ENCODE measurements around the gene SAP30. TPM values are rescaled to one million over a fixed set of nuclear protein-coding genes. Genes with fewer than 3 reads are reported as not detected.

The SAP30 gene
- total RNA-seq, 1 donor from 2014 or later: 37.4 TPM

DNA sequence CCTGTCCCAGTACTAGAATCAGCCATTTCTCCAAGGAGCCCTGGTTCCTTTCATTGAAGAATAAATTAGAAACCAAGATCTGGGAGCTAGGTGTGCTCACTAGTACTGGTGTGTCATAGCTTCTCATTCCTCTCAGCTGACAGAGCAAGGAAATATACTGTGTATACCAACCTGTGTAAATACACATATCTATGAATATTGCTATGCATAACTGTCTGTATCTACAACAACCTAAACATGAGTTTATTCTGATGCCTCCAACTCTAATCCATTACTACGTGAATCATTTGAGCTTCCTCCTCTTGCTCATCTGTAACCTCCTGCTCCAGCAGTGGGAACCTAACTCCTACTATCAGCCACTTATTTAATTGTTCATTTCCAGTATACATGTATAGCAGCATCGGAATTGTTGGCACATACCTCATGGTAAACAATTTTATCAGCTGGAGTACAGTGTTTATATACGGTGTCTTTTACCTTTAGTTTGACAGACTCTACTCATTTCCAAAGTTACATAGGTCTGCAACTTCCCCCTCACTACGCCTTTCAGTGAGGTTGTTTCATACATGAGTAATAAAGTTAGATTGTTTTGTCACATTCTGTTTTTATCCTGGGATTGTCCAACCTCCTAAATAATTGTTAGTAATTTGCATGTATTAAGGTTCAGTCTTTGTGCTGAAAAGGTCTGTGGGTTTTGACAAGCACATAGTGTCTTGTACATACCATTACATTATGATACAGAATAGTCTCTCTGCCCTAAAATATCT lies 35.3 kb downstream of the SAP30 start:
- intact Hi-C loops (cut with micrococcal nuclease): no loop called here
- Mint-ChIP-seq H3K27me3 (ENCODE audit: low read depth) (no peaks in the 10 kb centered on the region), H3K36me3 (ENCODE audit: low read depth) (no peaks in the 10 kb centered on the region), H3K27ac (no peak overlapping the region), H3K4me3 (ENCODE audit: low read depth) (no peak overlapping the region), H3K9me3 (no peaks in the 10 kb centered on the region), H3K4me1 (ENCODE audit: low read depth) (peaks cover 11% of the 10 kb centered on the region)
- DNase-seq (ENCODE audit: low spot score): no peak

DNA sequence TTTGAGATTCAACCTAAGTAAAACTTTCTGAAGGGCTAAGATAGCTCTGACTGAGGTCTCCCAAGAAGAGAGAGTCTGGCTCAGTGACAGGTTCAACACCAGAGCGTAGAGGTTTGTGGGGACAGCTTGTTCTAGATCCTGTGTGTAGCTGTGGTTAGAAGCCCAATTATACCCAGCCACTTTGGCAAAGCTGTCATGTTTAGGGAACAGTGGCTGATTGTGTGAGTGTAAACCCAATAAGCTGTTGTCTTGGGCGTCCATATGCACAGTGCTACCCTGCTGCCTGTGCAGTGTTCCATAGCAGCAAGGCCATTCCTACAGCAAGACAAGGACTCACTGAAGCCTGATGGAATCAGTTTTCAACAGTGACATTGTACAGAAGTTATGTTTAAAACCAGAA lies 39.3 kb downstream of the SAP30 start:
- DNase-seq (ENCODE audit: low spot score): no peak
- H3K9me3 Mint-ChIP-seq: no peaks in the 10 kb centered on the region
- intact Hi-C loops (cut with micrococcal nuclease): no loop called here
- H3K4me3 Mint-ChIP-seq (ENCODE audit: low read depth): no peak overlapping the region
- H3K4me1 Mint-ChIP-seq (ENCODE audit: low read depth): peaks cover 11% of the 10 kb centered on the region
- H3K27ac Mint-ChIP-seq: no peak overlapping the region
- no peaks in the 10 kb centered on the region for H3K27me3 Mint-ChIP-seq (ENCODE audit: low read depth)
- no peaks in the 10 kb centered on the region for H3K36me3 Mint-ChIP-seq (ENCODE audit: low read depth)

- H3K9me3 Mint-ChIP-seq: no peaks in the 10 kb centered on the region
- H3K27ac Mint-ChIP-seq: no peak overlapping the region
- peaks cover 4% of the 10 kb centered on the region for H3K4me1 Mint-ChIP-seq (ENCODE audit: low read depth)
- intact Hi-C loops (cut with micrococcal nuclease): no loop called here
- no peaks in the 10 kb centered on the region for H3K36me3 Mint-ChIP-seq (ENCODE audit: low read depth)
- no peak for DNase-seq (ENCODE audit: low spot score)
- H3K27me3 Mint-ChIP-seq (ENCODE audit: low read depth): no peaks in the 10 kb centered on the region
- no peak overlapping the region for H3K4me3 Mint-ChIP-seq (ENCODE audit: low read depth)
Measured at GRCh38 chr4:173411106-173411693, 40.4 kb downstream of the SAP30 start.

- intact Hi-C loops (cut with micrococcal nuclease): no loop called here
- Mint-ChIP-seq H3K27me3 (ENCODE audit: low read depth) (no peaks in the 10 kb centered on the region), H3K36me3 (ENCODE audit: low read depth) (no peaks in the 10 kb centered on the region), H3K4me1 (ENCODE audit: low read depth) (no peaks in the 10 kb centered on the region), H3K27ac (no peak overlapping the region), H3K9me3 (no peaks in the 10 kb centered on the region), H3K4me3 (ENCODE audit: low read depth) (no peak overlapping the region)
- DNase-seq (ENCODE audit: low spot score): no peak
Measured at GRCh38 chr4:173413036-173413435, 42.3 kb downstream of the SAP30 start.

DNA sequence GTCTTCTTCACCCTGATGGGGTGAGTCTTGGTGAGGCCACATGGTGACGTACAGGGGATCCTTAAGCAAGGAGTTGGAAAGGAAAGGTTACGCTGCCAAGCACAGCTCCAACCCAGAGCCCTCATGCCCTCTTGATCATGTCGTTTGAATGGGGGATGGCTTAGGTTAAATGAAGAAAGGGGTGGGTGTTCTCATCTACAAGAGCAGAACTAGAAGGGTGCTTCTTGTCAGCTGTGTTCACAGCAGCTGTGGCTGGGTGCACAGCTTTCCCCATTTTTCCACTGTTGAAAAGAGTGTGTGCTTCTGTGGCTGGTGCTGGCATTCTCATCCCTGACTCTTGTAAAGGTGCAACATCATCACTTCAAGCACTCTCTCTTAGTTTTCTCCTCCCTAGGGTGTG lies 43.7 kb downstream of the SAP30 start:
- Mint-ChIP-seq H3K9me3 (no peaks in the 10 kb centered on the region), H3K4me1 (ENCODE audit: low read depth) (no peaks in the 10 kb centered on the region), H3K27ac (no peak overlapping the region), H3K36me3 (ENCODE audit: low read depth) (no peaks in the 10 kb centered on the region), H3K4me3 (ENCODE audit: low read depth) (no peak overlapping the region), H3K27me3 (ENCODE audit: low read depth) (peaks cover 2% of the 10 kb centered on the region)
- DNase-seq (ENCODE audit: low spot score): no peak
- intact Hi-C loops (cut with micrococcal nuclease): no loop called here

GRCh38 chr4:173415092-173415491 lies 44.3 kb downstream of the SAP30 start:
- Mint-ChIP-seq H3K27me3 (ENCODE audit: low read depth) (peaks cover 2% of the 10 kb centered on the region), H3K4me3 (ENCODE audit: low read depth) (no peak overlapping the region), H3K4me1 (ENCODE audit: low read depth) (no peaks in the 10 kb centered on the region), H3K9me3 (no peaks in the 10 kb centered on the region), H3K36me3 (ENCODE audit: low read depth) (no peaks in the 10 kb centered on the region), H3K27ac (no peak overlapping the region)
- no peak for DNase-seq (ENCODE audit: low spot score)
- intact Hi-C loops (cut with micrococcal nuclease): loop anchor here (5.0 kb wide), 1 partner anchor 388 kb away; no protein-coding TSS in a partner anchor

- intact Hi-C loops (cut with micrococcal nuclease): loop anchor here (2.0 to 5.0 kb wide), 3 partner anchors 43 to 401 kb away; no protein-coding TSS in a partner anchor
- H3K4me3 Mint-ChIP-seq (ENCODE audit: low read depth): no peak overlapping the region
- H3K27ac Mint-ChIP-seq: no peak overlapping the region
- peaks cover 4% of the 10 kb centered on the region for H3K4me1 Mint-ChIP-seq (ENCODE audit: low read depth)
- DNase-seq (ENCODE audit: low spot score): no peak
- no peaks in the 10 kb centered on the region for H3K36me3 Mint-ChIP-seq (ENCODE audit: low read depth)
- H3K27me3 Mint-ChIP-seq (ENCODE audit: low read depth): peaks cover 2% of the 10 kb centered on the region
- no peaks in the 10 kb centered on the region for H3K9me3 Mint-ChIP-seq
Measured at GRCh38 chr4:173415885-173416653, 45.3 kb downstream of the SAP30 start.

DNA sequence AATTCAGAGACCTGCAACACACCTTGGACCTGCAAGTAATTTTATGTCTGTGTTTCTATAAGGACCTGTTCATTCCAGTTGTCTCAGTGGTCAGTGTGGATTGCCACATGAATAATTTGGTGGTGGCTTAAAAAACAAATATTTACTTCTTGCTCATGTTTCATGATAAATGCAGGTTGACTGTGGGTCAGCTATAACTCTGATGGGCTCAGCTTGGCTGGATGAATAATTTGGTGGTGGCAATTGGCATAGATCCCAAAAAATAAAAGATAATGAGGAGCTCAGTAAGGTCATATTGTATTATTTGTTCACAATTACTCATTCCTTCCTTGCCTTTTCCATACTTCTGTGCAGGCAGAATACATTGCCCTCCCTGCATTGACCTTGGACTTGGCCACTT lies 47.1 kb downstream of the SAP30 start:
- no peak for DNase-seq (ENCODE audit: low spot score)
- Mint-ChIP-seq H3K36me3 (ENCODE audit: low read depth) (no peaks in the 10 kb centered on the region), H3K4me3 (ENCODE audit: low read depth) (no peak overlapping the region), H3K9me3 (no peaks in the 10 kb centered on the region), H3K27me3 (ENCODE audit: low read depth) (peaks cover 2% of the 10 kb centered on the region), H3K27ac (no peak overlapping the region), H3K4me1 (ENCODE audit: low read depth) (peaks cover 4% of the 10 kb centered on the region)
- intact Hi-C loops (cut with micrococcal nuclease): loop anchor here (1.0 to 5.0 kb wide), 5 partner anchors 45 to 403 kb away; no protein-coding TSS in a partner anchor

- Mint-ChIP-seq H3K9me3 (no peaks in the 10 kb centered on the region), H3K27me3 (ENCODE audit: low read depth) (peaks cover 2% of the 10 kb centered on the region), H3K36me3 (ENCODE audit: low read depth) (no peaks in the 10 kb centered on the region), H3K27ac (no peak overlapping the region), H3K4me3 (ENCODE audit: low read depth) (no peak overlapping the region), H3K4me1 (ENCODE audit: low read depth) (peaks cover 4% of the 10 kb centered on the region)
- intact Hi-C loops (cut with micrococcal nuclease): loop anchor here (5.0 kb wide), 1 partner anchor 391 kb away; no protein-coding TSS in a partner anchor
- no peak for DNase-seq (ENCODE audit: low spot score)
Measured at GRCh38 chr4:173418639-173419038, 47.9 kb downstream of the SAP30 start.

DNA sequence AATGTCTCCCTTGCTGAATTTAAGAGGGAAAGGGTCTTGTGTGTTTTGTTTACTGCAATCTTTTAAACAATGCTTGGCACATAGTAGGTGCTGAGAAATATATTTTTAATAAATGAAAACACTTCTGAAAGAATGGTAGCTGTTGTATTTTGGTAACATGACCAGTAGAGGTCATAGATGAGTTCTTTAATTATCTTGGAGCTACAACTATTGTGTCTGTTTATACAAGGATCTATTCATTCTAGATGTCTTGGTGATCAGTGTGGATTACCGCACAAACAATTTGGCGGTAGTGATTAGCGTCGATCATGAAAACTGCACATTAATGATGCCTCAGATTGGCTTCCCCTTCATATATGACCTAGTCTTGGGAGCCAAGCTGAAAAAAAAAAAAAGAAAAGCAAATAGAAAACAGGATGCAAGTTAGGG lies 49.6 kb downstream of the SAP30 start:
- peaks cover 2% of the 10 kb centered on the region for H3K27me3 Mint-ChIP-seq (ENCODE audit: low read depth)
- intact Hi-C loops (cut with micrococcal nuclease): loop anchor here (1.0 kb wide), 1 partner anchor 74 kb away; no protein-coding TSS in a partner anchor
- H3K36me3 Mint-ChIP-seq (ENCODE audit: low read depth): no peaks in the 10 kb centered on the region
- H3K27ac Mint-ChIP-seq: no peak overlapping the region
- H3K4me3 Mint-ChIP-seq (ENCODE audit: low read depth): no peak overlapping the region
- DNase-seq (ENCODE audit: low spot score): no peak
- H3K9me3 Mint-ChIP-seq: no peaks in the 10 kb centered on the region
- peaks cover 4% of the 10 kb centered on the region for H3K4me1 Mint-ChIP-seq (ENCODE audit: low read depth)

GRCh38 chr4:173420801-173421200 lies 50.0 kb downstream of the SAP30 start:
- DNase-seq (ENCODE audit: low spot score): no peak
- peaks cover 8% of the 10 kb centered on the region for H3K4me1 Mint-ChIP-seq (ENCODE audit: low read depth)
- no peaks in the 10 kb centered on the region for H3K9me3 Mint-ChIP-seq
- H3K4me3 Mint-ChIP-seq (ENCODE audit: low read depth): no peak overlapping the region
- intact Hi-C loops (cut with micrococcal nuclease): loop anchor here (1.0 kb wide), 1 partner anchor 74 kb away; no protein-coding TSS in a partner anchor
- no peak overlapping the region for H3K27ac Mint-ChIP-seq
- H3K27me3 Mint-ChIP-seq (ENCODE audit: low read depth): peaks cover 2% of the 10 kb centered on the region
- no peaks in the 10 kb centered on the region for H3K36me3 Mint-ChIP-seq (ENCODE audit: low read depth)

DNA sequence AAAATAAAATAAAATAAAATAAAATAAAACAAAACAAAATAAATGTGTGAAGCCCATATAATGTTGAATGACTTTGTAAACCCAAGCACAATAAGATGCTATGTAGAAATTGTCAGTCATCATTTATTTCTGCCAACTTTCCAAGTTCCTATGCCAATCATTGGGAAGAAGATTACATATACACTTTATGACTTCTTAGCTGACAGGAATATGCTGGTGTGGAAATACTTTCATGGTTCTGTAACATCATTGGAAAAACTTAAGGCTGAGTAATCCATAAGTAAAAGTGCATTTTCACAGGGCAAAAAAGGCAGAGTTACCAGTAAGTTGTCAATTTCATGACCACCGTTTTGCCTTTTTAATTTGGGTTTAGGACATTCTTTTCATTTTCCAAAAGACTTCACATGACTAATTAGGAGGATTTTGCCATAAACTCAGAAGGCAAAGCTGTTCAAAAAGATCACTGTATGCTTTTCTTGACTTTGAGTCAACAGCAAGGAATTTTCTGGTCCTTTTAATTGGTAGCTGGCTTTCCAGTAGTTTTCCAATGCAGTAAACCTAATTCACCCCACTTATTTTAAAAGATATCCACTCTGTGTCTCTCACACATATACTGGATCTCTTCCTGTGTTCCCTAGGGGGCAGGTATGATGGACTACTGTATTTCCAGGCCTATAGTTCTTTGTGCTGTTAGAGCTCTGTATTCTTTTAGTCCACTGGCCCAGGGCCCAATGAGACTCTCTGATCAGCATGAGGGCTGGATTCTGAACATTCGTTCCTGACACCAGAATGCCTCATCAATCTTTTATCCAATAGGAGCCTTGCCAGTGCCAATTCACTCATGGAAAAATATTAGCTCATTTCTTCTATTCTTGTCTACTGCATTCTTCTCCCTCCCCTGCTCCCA lies 54.4 kb downstream of the SAP30 start:
- H3K4me3 Mint-ChIP-seq (ENCODE audit: low read depth): no peak overlapping the region
- H3K4me1 Mint-ChIP-seq (ENCODE audit: low read depth): peaks cover 18% of the 10 kb centered on the region
- H3K36me3 Mint-ChIP-seq (ENCODE audit: low read depth): no peaks in the 10 kb centered on the region
- H3K9me3 Mint-ChIP-seq: no peaks in the 10 kb centered on the region
- DNase-seq (ENCODE audit: low spot score): no peak
- H3K27me3 Mint-ChIP-seq (ENCODE audit: low read depth): peaks cover under 1% of the 10 kb centered on the region
- H3K27ac Mint-ChIP-seq: no peak overlapping the region
- intact Hi-C loops (cut with micrococcal nuclease): no loop called here
